ENCODE results near the gene UBL5.
A peak's percentile ranks its signal among the peaks of the same experiment; 100 is the strongest.
"Not testable (repeated sequence)": the region's sequence is repeated elsewhere in the genome, so short reads cannot be mapped to it uniquely, and the experiment has no call there.

UBL5 gene

GRCh38 chr19:9811139-9811538, 16.6 kb upstream of the UBL5 start:
- Histone ChIP-seq H3K4me1 (ENCODE audit: control insufficient read depth, insufficient read depth, low read length) (no peaks in the 10 kb centered on the region), H3K27ac (ENCODE audit: low read length) (no peak overlapping the region), H3K36me3 (ENCODE audit: control insufficient read depth, insufficient read depth, low read length) (peaks cover 15% of the 10 kb centered on the region), H3K27me3 (ENCODE audit: control insufficient read depth, insufficient read depth, low read length) (no peaks in the 10 kb centered on the region), H3K9me3 (ENCODE audit: control insufficient read depth, insufficient read depth, low read length) (no peaks in the 10 kb centered on the region), H3K4me3 (ENCODE audit: low read length) (no peak overlapping the region)
- no CpG with 5 or more reads among the region's 21 CpGs for WGBS (ENCODE audit: insufficient coverage, insufficient read length)
- DNase-seq (ENCODE audit: low read depth, low spot score) = no peak

DNA sequence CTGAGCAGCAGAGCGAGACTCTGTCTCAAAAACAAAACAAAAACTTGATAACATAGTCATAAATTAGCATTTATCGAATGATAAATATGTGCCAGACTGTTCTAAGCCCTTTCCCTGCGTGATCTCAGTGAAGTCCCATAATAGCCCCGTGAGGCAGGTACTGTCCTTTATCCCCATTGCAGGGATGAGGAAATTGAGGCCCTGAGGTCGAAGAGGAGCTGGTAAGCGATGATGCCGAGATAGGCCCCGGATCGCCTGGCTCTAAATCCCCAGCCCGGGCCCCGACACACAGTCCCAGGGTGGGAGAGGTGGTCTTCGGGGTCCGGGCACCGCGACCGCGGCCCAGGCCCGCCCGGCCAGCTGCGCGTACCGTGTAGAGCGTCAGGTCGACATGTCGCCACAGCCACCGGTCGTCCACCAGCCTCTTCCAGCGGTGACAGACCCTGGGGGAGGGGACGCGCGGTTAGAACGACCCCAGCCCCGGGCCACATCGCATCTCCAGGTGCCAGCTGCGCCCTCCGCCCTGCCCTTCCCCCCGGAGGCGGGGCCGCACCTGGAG, 9.5 kb upstream of the UBL5 start:
- no peaks in the 10 kb centered on the region for H3K4me1 ChIP-seq (ENCODE audit: control insufficient read depth, insufficient read depth, low read length)
- H3K27ac ChIP-seq (ENCODE audit: low read length) = no peak overlapping the region
- no peak for DNase-seq (ENCODE audit: low read depth, low spot score)
- H3K36me3 ChIP-seq (ENCODE audit: control insufficient read depth, insufficient read depth, low read length) = no peaks in the 10 kb centered on the region
- no CpG with 5 or more reads among the region's 39 CpGs for WGBS (ENCODE audit: insufficient coverage, insufficient read length)
- peak overlapping the region; percentile 75 for H3K4me3 ChIP-seq (ENCODE audit: low read length)
- no peaks in the 10 kb centered on the region for H3K9me3 ChIP-seq (ENCODE audit: control insufficient read depth, insufficient read depth, low read length)
- no peaks in the 10 kb centered on the region for H3K27me3 ChIP-seq (ENCODE audit: control insufficient read depth, insufficient read depth, low read length)

- no peaks in the 10 kb centered on the region for H3K36me3 ChIP-seq (ENCODE audit: control insufficient read depth, insufficient read depth, low read length)
- no peaks in the 10 kb centered on the region for H3K9me3 ChIP-seq (ENCODE audit: control insufficient read depth, insufficient read depth, low read length)
- H3K4me3 ChIP-seq (ENCODE audit: low read length) = peak within 1 kb of the TSS; percentile 75
- H3K27me3 ChIP-seq (ENCODE audit: control insufficient read depth, insufficient read depth, low read length) = no peaks in the 10 kb centered on the region
- peak; percentile 99 for DNase-seq (ENCODE audit: low read depth, low spot score)
- H3K4me1 ChIP-seq (ENCODE audit: control insufficient read depth, insufficient read depth, low read length) = no peaks in the 10 kb centered on the region
- H3K27ac ChIP-seq (ENCODE audit: low read length) = no peak within 1 kb of the TSS
- WGBS (ENCODE audit: insufficient coverage, insufficient read length) = no CpG with 5 or more reads among the region's 82 CpGs
Observed at GRCh38 chr19:9818734-9819595, 8.8 kb upstream of the UBL5 start, which contains the start of gene FBXL12. FBXL12 (minus strand) TSS chr19:9819079; CDS start chr19:9818813, 266 bp downstream.

DNA sequence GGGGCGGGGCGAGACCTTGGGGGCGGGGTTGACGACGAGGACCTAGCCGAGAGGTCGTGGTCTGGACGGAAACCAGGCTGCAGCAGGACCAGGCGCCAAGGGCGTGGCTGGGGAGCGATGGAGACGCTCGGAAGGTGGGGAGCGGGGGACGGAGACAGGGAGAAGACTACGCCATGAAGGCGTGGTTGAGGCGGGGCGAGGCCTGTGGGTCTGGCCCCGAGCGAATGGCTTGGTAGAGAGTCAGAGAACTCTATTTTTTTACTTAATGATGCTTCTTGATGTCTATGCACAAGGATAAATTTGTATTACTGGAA, 8.2 kb upstream of the UBL5 start:
- WGBS (ENCODE audit: insufficient coverage, insufficient read length) = no CpG with 5 or more reads among the region's 21 CpGs
- H3K4me1 ChIP-seq (ENCODE audit: control insufficient read depth, insufficient read depth, low read length) = no peaks in the 10 kb centered on the region
- no peaks in the 10 kb centered on the region for H3K36me3 ChIP-seq (ENCODE audit: control insufficient read depth, insufficient read depth, low read length)
- H3K27ac ChIP-seq (ENCODE audit: low read length) = no peak overlapping the region
- H3K27me3 ChIP-seq (ENCODE audit: control insufficient read depth, insufficient read depth, low read length) = no peaks in the 10 kb centered on the region
- peak; percentile 93 for DNase-seq (ENCODE audit: low read depth, low spot score)
- H3K9me3 ChIP-seq (ENCODE audit: control insufficient read depth, insufficient read depth, low read length) = no peaks in the 10 kb centered on the region
- no peak overlapping the region for H3K4me3 ChIP-seq (ENCODE audit: low read length)

DNA sequence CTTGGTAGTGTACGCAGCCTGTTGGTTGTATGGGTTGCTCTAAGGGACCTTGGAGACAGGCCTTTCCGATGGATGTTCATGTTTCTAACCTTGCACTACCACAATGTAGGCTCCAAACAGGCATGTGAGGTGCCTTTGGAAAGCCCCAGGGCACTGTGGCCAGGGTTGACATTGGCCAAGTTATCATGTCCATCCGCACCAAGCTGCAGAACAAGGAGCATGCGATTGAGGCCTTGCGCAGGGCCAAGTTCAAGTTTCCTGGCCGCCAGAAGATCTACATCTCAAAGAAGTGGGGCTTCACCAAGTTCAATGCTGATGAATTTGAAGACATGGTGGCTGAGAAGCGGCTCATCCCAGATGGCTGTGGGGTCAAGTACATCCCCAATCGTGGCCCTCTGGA, 7.7 kb upstream of the UBL5 start:
- no CpG with 5 or more reads among the region's 8 CpGs for WGBS (ENCODE audit: insufficient coverage, insufficient read length)
- H3K9me3 ChIP-seq (ENCODE audit: control insufficient read depth, insufficient read depth, low read length); H3K27me3 ChIP-seq (ENCODE audit: control insufficient read depth, insufficient read depth, low read length); DNase-seq (ENCODE audit: low read depth, low spot score); H3K27ac ChIP-seq (ENCODE audit: low read length); H3K4me3 ChIP-seq (ENCODE audit: low read length); H3K4me1 ChIP-seq (ENCODE audit: control insufficient read depth, insufficient read depth, low read length); H3K36me3 ChIP-seq (ENCODE audit: control insufficient read depth, insufficient read depth, low read length): not testable (repeated sequence)

GRCh38 chr19:9823816-9824215, 3.9 kb upstream of the UBL5 start:
- Histone ChIP-seq H3K4me3 (ENCODE audit: low read length) (no peak overlapping the region), H3K27me3 (ENCODE audit: control insufficient read depth, insufficient read depth, low read length) (no peaks in the 10 kb centered on the region), H3K4me1 (ENCODE audit: control insufficient read depth, insufficient read depth, low read length) (peaks cover 2% of the 10 kb centered on the region; the same call in 1 of the 2 replicates), H3K36me3 (ENCODE audit: control insufficient read depth, insufficient read depth, low read length) (no peaks in the 10 kb centered on the region), H3K9me3 (ENCODE audit: control insufficient read depth, insufficient read depth, low read length) (no peaks in the 10 kb centered on the region), H3K27ac (ENCODE audit: low read length) (no peak overlapping the region)
- WGBS (ENCODE audit: insufficient coverage, insufficient read length) = no CpG with 5 or more reads among the region's 5 CpGs
- DNase-seq (ENCODE audit: low read depth, low spot score) = no peak

DNA sequence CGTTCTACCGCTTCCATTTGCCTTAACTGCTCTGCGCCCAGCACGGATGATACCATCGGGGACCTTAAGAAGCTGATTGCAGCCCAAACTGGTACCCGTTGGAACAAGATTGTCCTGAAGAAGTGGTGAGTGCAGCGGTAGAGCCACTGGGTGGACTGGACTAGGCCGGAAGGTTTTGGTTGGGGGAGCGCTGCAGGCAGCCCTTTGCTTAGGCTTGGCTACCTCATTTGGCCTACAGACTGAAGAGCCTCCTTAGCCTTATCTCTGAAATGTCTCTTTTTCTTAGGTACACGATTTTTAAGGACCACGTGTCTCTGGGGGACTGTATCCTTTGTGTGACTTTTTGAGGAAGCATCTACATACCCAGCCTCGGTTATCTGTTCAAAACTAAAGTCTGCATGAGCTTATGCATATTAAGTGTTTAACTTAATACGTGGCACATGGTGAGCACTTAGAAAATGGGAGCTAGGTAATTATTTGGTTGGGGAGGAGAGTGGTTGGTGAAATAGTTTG, 889 bp downstream of the UBL5 start:
- Histone ChIP-seq H3K27ac (ENCODE audit: low read length) (no peak overlapping the region), H3K36me3 (ENCODE audit: control insufficient read depth, insufficient read depth, low read length) (no peaks in the 10 kb centered on the region), H3K4me3 (ENCODE audit: low read length) (peak overlapping the region; percentile 93), H3K27me3 (ENCODE audit: control insufficient read depth, insufficient read depth, low read length) (no peaks in the 10 kb centered on the region), H3K4me1 (ENCODE audit: control insufficient read depth, insufficient read depth, low read length) (peaks cover 2% of the 10 kb centered on the region; the same call in 1 of the 2 replicates), H3K9me3 (ENCODE audit: control insufficient read depth, insufficient read depth, low read length) (no peaks in the 10 kb centered on the region)
- WGBS (ENCODE audit: insufficient coverage, insufficient read length) = no CpG with 5 or more reads among the region's 13 CpGs
- no peak for DNase-seq (ENCODE audit: low read depth, low spot score)

DNA sequence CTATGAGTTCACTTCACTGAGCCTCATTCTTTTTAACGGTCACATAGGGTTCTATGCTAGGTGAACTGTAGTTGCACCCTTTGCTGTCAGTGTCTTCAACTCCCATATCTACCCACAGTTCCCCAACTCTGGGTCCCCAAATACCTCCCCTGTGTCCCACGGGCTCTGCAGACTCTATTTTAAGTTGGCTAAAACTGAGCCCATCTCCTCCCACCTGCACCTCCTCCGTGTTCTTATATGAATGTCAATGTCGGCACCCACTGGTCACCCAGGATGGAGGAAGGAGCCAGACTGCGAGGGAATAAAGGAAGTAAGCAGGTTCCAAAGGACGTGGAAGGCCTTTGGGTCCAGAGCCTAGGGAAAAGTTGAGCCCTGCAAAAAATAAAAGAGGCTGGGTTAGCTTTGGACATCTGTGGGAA, 6.6 kb downstream of the UBL5 start:
- no peak for DNase-seq (ENCODE audit: low read depth, low spot score)
- Histone ChIP-seq H3K27ac (ENCODE audit: low read length) (no peak overlapping the region), H3K27me3 (ENCODE audit: control insufficient read depth, insufficient read depth, low read length) (no peaks in the 10 kb centered on the region), H3K4me3 (ENCODE audit: low read length) (peak overlapping the region; percentile 16; the same call in 1 of the 2 replicates), H3K36me3 (ENCODE audit: control insufficient read depth, insufficient read depth, low read length) (0 out of 2 replicates have a peak, but pooled peaks cover 4% of the 10 kb centered on the region), H3K4me1 (ENCODE audit: control insufficient read depth, insufficient read depth, low read length) (no peaks in the 10 kb centered on the region), H3K9me3 (ENCODE audit: control insufficient read depth, insufficient read depth, low read length) (no peaks in the 10 kb centered on the region)
- no CpG with 5 or more reads among the region's 6 CpGs for WGBS (ENCODE audit: insufficient coverage, insufficient read length)

DNA sequence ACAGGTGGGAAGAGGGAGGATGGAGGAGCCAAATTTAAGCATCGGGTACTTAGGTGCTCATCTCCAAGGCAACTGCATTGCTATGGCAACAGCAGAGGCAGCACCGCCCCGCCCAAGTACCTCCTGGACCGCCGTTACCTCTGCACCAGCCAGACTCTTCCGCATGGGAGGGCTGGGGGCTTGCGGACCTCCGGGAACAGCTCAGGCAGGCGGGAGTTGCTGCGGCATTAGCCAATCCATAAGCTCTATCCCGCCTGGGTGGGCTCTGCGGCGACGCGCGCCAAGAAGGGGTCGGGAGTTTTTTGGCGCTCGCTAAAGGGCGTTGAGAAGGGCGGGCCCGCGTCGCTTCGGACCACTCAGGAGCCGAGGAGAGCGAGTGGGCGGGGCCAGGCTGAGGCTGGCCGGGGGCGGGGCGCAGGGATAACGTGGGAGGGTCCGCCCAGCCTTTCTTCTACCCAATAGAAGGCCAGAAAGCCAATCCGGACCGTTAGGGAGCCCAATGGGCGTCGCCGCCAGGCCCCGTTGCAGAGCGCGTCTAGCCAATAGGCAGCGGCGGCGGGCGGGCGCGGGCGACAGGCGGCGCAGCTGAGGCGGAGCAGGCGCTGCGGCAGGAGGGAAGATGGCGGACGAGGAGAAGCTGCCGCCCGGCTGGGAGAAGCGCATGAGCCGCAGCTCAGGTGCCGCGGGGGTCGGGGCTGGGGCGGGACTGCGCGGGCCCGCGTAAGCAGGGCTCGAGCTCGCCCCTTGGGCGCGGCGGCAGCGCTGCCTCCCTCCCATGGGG, 7.2 kb downstream of the UBL5 start, which contains the start of gene PIN1:
PIN1 (plus strand) TSS at position 593 of the 781 bp plus-strand sequence; CDS start at position 620, 27 bp downstream.
- H3K27me3 ChIP-seq (ENCODE audit: control insufficient read depth, insufficient read depth, low read length) = no peaks in the 10 kb centered on the region
- no peak within 1 kb of the TSS for H3K27ac ChIP-seq (ENCODE audit: low read length)
- H3K36me3 ChIP-seq (ENCODE audit: control insufficient read depth, insufficient read depth, low read length) = 0 out of 2 replicates have a peak, but pooled peaks cover 4% of the 10 kb centered on the region
- DNase-seq (ENCODE audit: low read depth, low spot score) = peak; percentile 92
- H3K4me3 ChIP-seq (ENCODE audit: low read length) = peak within 1 kb of the TSS; percentile 91
- WGBS (ENCODE audit: insufficient coverage, insufficient read length) = no CpG with 5 or more reads among the region's 73 CpGs
- no peaks in the 10 kb centered on the region for H3K4me1 ChIP-seq (ENCODE audit: control insufficient read depth, insufficient read depth, low read length)
- no peaks in the 10 kb centered on the region for H3K9me3 ChIP-seq (ENCODE audit: control insufficient read depth, insufficient read depth, low read length)

GRCh38 chr19:9835507-9835949, 7.8 kb downstream of the UBL5 start:
- H3K4me3 ChIP-seq (ENCODE audit: low read length) = peak overlapping the region; percentile 91
- no peaks in the 10 kb centered on the region for H3K9me3 ChIP-seq (ENCODE audit: control insufficient read depth, insufficient read depth, low read length)
- WGBS (ENCODE audit: insufficient coverage, insufficient read length) = no CpG with 5 or more reads among the region's 28 CpGs
- H3K4me1 ChIP-seq (ENCODE audit: control insufficient read depth, insufficient read depth, low read length) = no peaks in the 10 kb centered on the region
- no peak overlapping the region for H3K27ac ChIP-seq (ENCODE audit: low read length)
- no peaks in the 10 kb centered on the region for H3K27me3 ChIP-seq (ENCODE audit: control insufficient read depth, insufficient read depth, low read length)
- H3K36me3 ChIP-seq (ENCODE audit: control insufficient read depth, insufficient read depth, low read length) = 0 out of 2 replicates have a peak, but pooled peaks cover 4% of the 10 kb centered on the region
- DNase-seq (ENCODE audit: low read depth, low spot score) = no peak

All from iPS DF 6.9 (cell line).